ENCODE data around the gene TUBB6. TPM values are rescaled to one million over a fixed set of nuclear protein-coding genes. Genes with fewer than 3 reads are reported as not detected.

TUBB6 gene
- total and polyA plus RNA-seq, 2 experiments from 2014 or later: 148 to 329 TPM

GRCh38 chr18:12361770-12362378 is 53.8 kb downstream of the TUBB6 start:
- H3F3A ChIP-seq (replicated peaks; ENCODE audit: low read depth): peaks cover 4% of the 10 kb centered on the region; the same call in 1 of the 2 replicates
- no peaks in the 10 kb centered on the region for H3K4me1 Mint-ChIP-seq
- H3K27me3 Mint-ChIP-seq (ENCODE audit: insufficient read depth, low read depth, poor library complexity): peaks cover 9% of the 10 kb centered on the region
- no peak overlapping the region for H3K27ac Mint-ChIP-seq
- TF ChIP-seq ZNF114 (CRISPR knock-in tag; IDR thresholded peaks at IDR 0.05): no peak
- TF ChIP-seq JUNB (IDR thresholded peaks at IDR 0.05; ENCODE audit: unreplicated experiment): no peak
- no peak for TF ChIP-seq EZH2phosphoT487 (IDR thresholded peaks at IDR 0.05; ENCODE audit: unreplicated experiment)
- no peak for TF ChIP-seq CREB1 (CRISPR knock-in tag; IDR thresholded peaks at IDR 0.05; ENCODE audit: low read depth)
- TF ChIP-seq REST (IDR thresholded peaks at IDR 0.05; ENCODE audit: unreplicated experiment): no peak
- TF ChIP-seq STAT1 (IDR thresholded peaks at IDR 0.05; ENCODE audit: unreplicated experiment): no peak
- no peak for TF ChIP-seq ETS1 (IDR thresholded peaks at IDR 0.05)
- no peak for TF ChIP-seq NANOG (IDR thresholded peaks at IDR 0.05; ENCODE audit: borderline replicate concordance)
- no peak overlapping the region for H3K4me3 Mint-ChIP-seq
- no peak overlapping the region for H3K27ac ChIP-seq (ENCODE audit: low read depth)
- H3K4me1 ChIP-seq (ENCODE audit: insufficient read depth): no peaks in the 10 kb centered on the region
- H3K4me3 ChIP-seq: no peak overlapping the region
- peaks cover 27% of the 10 kb centered on the region for H4K20me1 ChIP-seq (replicated peaks; ENCODE audit: insufficient read depth)
- no peaks in the 10 kb centered on the region for H3K9me2 ChIP-seq (ENCODE audit: insufficient read depth)
- H3K27me3 ChIP-seq (ENCODE audit: insufficient read depth): no peaks in the 10 kb centered on the region
- no peak overlapping the region for H3K4me2 ChIP-seq
- peaks cover 60% of the 10 kb centered on the region for H3K36me3 ChIP-seq (ENCODE audit: insufficient read depth)
- ATAC-seq (no peak), DNase-seq (ENCODE audit: low spot score) (no peak)
- H3K79me2 ChIP-seq (replicated peaks; ENCODE audit: insufficient read depth): peaks cover 74% of the 10 kb centered on the region
- peaks cover 80% of the 10 kb centered on the region for H3K36me3 Mint-ChIP-seq (ENCODE audit: low read depth)
- no peak overlapping the region for H2AFZ ChIP-seq
- H3K9me3 Mint-ChIP-seq: no peaks in the 10 kb centered on the region

GRCh38 chr18:12362473-12363174 is 54.6 kb downstream of the TUBB6 start:
- Mint-ChIP-seq H3K27me3 (ENCODE audit: insufficient read depth, low read depth, poor library complexity) (peaks cover 9% of the 10 kb centered on the region), H3K27ac (no peak overlapping the region), H3K4me3 (no peak overlapping the region), H3K4me1 (no peaks in the 10 kb centered on the region), H3K36me3 (ENCODE audit: low read depth) (peaks cover 81% of the 10 kb centered on the region), H3K9me3 (no peaks in the 10 kb centered on the region)
- Histone ChIP-seq H3K4me3 (no peak overlapping the region), H2AFZ (no peak overlapping the region), H3K4me1 (ENCODE audit: insufficient read depth) (no peaks in the 10 kb centered on the region), H3K27me3 (ENCODE audit: insufficient read depth) (no peaks in the 10 kb centered on the region), H3K79me2 (replicated peaks; ENCODE audit: insufficient read depth) (peaks cover 81% of the 10 kb centered on the region), H4K20me1 (replicated peaks; ENCODE audit: insufficient read depth) (peaks cover 32% of the 10 kb centered on the region), H3K27ac (ENCODE audit: low read depth) (no peak overlapping the region), H3K4me2 (no peak overlapping the region), H3K9me2 (ENCODE audit: insufficient read depth) (no peaks in the 10 kb centered on the region), H3F3A (replicated peaks; ENCODE audit: low read depth) (peaks cover 4% of the 10 kb centered on the region; the same call in 1 of the 2 replicates), H3K36me3 (ENCODE audit: insufficient read depth) (peaks cover 60% of the 10 kb centered on the region)
- DNase-seq (ENCODE audit: low spot score) (no peak), ATAC-seq (no peak)
- TF ChIP-seq EZH2 (IDR thresholded peaks at IDR 0.05; ENCODE audit: low read depth, unreplicated experiment): no peak
- TF ChIP-seq REST (IDR thresholded peaks at IDR 0.05; ENCODE audit: unreplicated experiment): no peak
- no peak for TF ChIP-seq ETS1 (IDR thresholded peaks at IDR 0.05)
- TF ChIP-seq EZH2phosphoT487 (IDR thresholded peaks at IDR 0.05; ENCODE audit: unreplicated experiment): no peak
- TF ChIP-seq CTCF (conservative IDR thresholded peaks at IDR 0.05; ENCODE audit: low read depth in 2 of 2): no peak
- TF ChIP-seq STAT1 (IDR thresholded peaks at IDR 0.05; ENCODE audit: unreplicated experiment): no peak
- no peak for TF ChIP-seq POLR2AphosphoS5 (IDR thresholded peaks at IDR 0.05; ENCODE audit: low read depth)
- no peak for TF ChIP-seq ZNF114 (CRISPR knock-in tag; IDR thresholded peaks at IDR 0.05)
